ENCODE results near the gene TUBG1. TPM values are rescaled to one million over a fixed set of nuclear protein-coding genes. Genes with fewer than 3 reads are reported as not detected.

TUBG1 gene
- total RNA-seq: 35.0 to 42.9 TPM (median 38.4 TPM) in 3 replicates

- H3K27me3 Mint-ChIP-seq (ENCODE audit: low read depth): no peaks in the 10 kb centered on the region
- TF ChIP-seq CTCF (IDR thresholded peaks at IDR 0.05; ENCODE audit: unreplicated experiment): no peak
- peak within 1 kb of the TSS; percentile 94 for H3K4me3 Mint-ChIP-seq
- H3K9me3 Mint-ChIP-seq: no peaks in the 10 kb centered on the region
- peak within 1 kb of the TSS; percentile 97 for H3K27ac Mint-ChIP-seq
- H3K36me3 Mint-ChIP-seq: peaks cover 14% of the 10 kb centered on the region
- H3K4me1 Mint-ChIP-seq: peaks cover 31% of the 10 kb centered on the region
- peak; percentile 99 for DNase-seq (ENCODE audit: low spot score in 2 of 2, unreplicated experiment in 2 of 2)
Measured at GRCh38 chr17:42609182-42609813, at the start of gene TUBG1, which contains the start of gene RETREG3. TUBG1 (plus strand) TSS chr17:42609683; CDS start chr17:42609738, 55 bp downstream. RETREG3 (minus strand) TSS chr17:42609374; CDS start chr17:42609324, 50 bp downstream.

- no peak for TF ChIP-seq CTCF (IDR thresholded peaks at IDR 0.05; ENCODE audit: unreplicated experiment)
- Mint-ChIP-seq H3K27me3 (ENCODE audit: low read depth) (no peaks in the 10 kb centered on the region), H3K9me3 (no peaks in the 10 kb centered on the region), H3K4me3 (peak overlapping the region; percentile 60), H3K27ac (peak overlapping the region; percentile 71), H3K4me1 (peaks cover 31% of the 10 kb centered on the region), H3K36me3 (no peaks in the 10 kb centered on the region)
- no peak for DNase-seq (ENCODE audit: low spot score in 2 of 2, unreplicated experiment in 2 of 2)
Measured at GRCh38 chr17:42560246-42560645, 49.2 kb upstream of the TUBG1 start.

GRCh38 chr17:42561897-42562387, 47.5 kb upstream of the TUBG1 start, which contains the start of gene COASY:
COASY (plus strand) TSS chr17:42562148; CDS start chr17:42562623, 475 bp downstream.
- Mint-ChIP-seq H3K27me3 (ENCODE audit: low read depth) (no peaks in the 10 kb centered on the region), H3K36me3 (no peaks in the 10 kb centered on the region), H3K4me1 (peaks cover 30% of the 10 kb centered on the region), H3K27ac (peak within 1 kb of the TSS; percentile 97), H3K9me3 (no peaks in the 10 kb centered on the region), H3K4me3 (peak within 1 kb of the TSS; percentile 87)
- DNase-seq (ENCODE audit: low spot score in 2 of 2, unreplicated experiment in 2 of 2): peak; percentile 76 to 88
- TF ChIP-seq CTCF (IDR thresholded peaks at IDR 0.05; ENCODE audit: unreplicated experiment): no peak

GRCh38 chr17:42562388-42563142, 46.9 kb upstream of the TUBG1 start:
- Mint-ChIP-seq H3K4me3 (peak overlapping the region; percentile 87), H3K9me3 (no peaks in the 10 kb centered on the region), H3K27ac (peak overlapping the region; percentile 97), H3K36me3 (no peaks in the 10 kb centered on the region), H3K27me3 (ENCODE audit: low read depth) (no peaks in the 10 kb centered on the region), H3K4me1 (peaks cover 30% of the 10 kb centered on the region)
- no peak for TF ChIP-seq CTCF (IDR thresholded peaks at IDR 0.05; ENCODE audit: unreplicated experiment)
- no peak for DNase-seq (ENCODE audit: low spot score in 2 of 2, unreplicated experiment in 2 of 2)

- Mint-ChIP-seq H3K4me3 (peak overlapping the region; percentile 87), H3K36me3 (no peaks in the 10 kb centered on the region), H3K9me3 (no peaks in the 10 kb centered on the region), H3K27ac (peak overlapping the region; percentile 97), H3K27me3 (ENCODE audit: low read depth) (no peaks in the 10 kb centered on the region), H3K4me1 (peaks cover 34% of the 10 kb centered on the region)
- DNase-seq (ENCODE audit: low spot score in 2 of 2, unreplicated experiment in 2 of 2): no peak
- TF ChIP-seq CTCF (IDR thresholded peaks at IDR 0.05; ENCODE audit: unreplicated experiment): no peak
Measured at GRCh38 chr17:42563143-42563509, 46.4 kb upstream of the TUBG1 start.
